ENCODE results near the gene MXD3. TPM values are rescaled to one million over a fixed set of nuclear protein-coding genes. Genes with fewer than 3 reads are reported as not detected.

Gene MXD3
- total RNA-seq, 1 donor from 2014 or later = 5.7 TPM

- Histone ChIP-seq H3K27me3 (ENCODE audit: control insufficient read depth in 3 of 3, insufficient read depth in 3 of 3, low read length in 3 of 3) (no peaks in the 10 kb centered on the region), H3K4me3 (ENCODE audit: low read length in 3 of 3) (peak overlapping the region; percentile 23 to 43 (median 29)), H3K9me3 (ENCODE audit: control insufficient read depth in 3 of 3, low read length in 3 of 3) (no peaks in the 10 kb centered on the region), H3K9ac (ENCODE audit: low read depth in 1 of 3, low read length in 3 of 3) (no peak overlapping the region), H3K27ac (ENCODE audit: low read depth, low read length) (no peak overlapping the region), H3K36me3 (ENCODE audit: control insufficient read depth in 3 of 3, insufficient read depth in 3 of 3, low read length in 3 of 3) (no peaks in the 10 kb centered on the region), H3K4me1 (ENCODE audit: control insufficient read depth in 3 of 3, insufficient read depth in 3 of 3, low read length in 3 of 3) (peaks cover 20 to 41% (median 27%) of the 10 kb centered on the region in 3 donors)
Measured at GRCh38 chr5:177312649-177313181, 1.0 kb upstream of the MXD3 start.

GRCh38 chr5:177311392-177311722, 341 bp downstream of the MXD3 start:
- Histone ChIP-seq H3K4me1 (ENCODE audit: control insufficient read depth in 3 of 3, insufficient read depth in 3 of 3, low read length in 3 of 3) (peaks cover 20 to 48% (median 27%) of the 10 kb centered on the region in 3 donors), H3K27me3 (ENCODE audit: control insufficient read depth in 3 of 3, insufficient read depth in 3 of 3, low read length in 3 of 3) (no peaks in the 10 kb centered on the region), H3K27ac (ENCODE audit: low read depth, low read length) (no peak overlapping the region), H3K9ac (ENCODE audit: low read depth in 1 of 3, low read length in 3 of 3) (peak overlapping the region in 2 of 3 donors; percentile 25 to 53), H3K9me3 (ENCODE audit: control insufficient read depth in 3 of 3, low read length in 3 of 3) (no peaks in the 10 kb centered on the region), H3K36me3 (ENCODE audit: control insufficient read depth in 3 of 3, insufficient read depth in 3 of 3, low read length in 3 of 3) (peaks cover 7 to 11% (median 9%) of the 10 kb centered on the region in 3 donors), H3K4me3 (ENCODE audit: low read length in 3 of 3) (peak overlapping the region in 2 of 3 donors; percentile 76 to 82)

- H3K4me1 ChIP-seq (ENCODE audit: control insufficient read depth in 3 of 3, insufficient read depth in 3 of 3, low read length in 3 of 3) = peaks cover 23 to 52% (median 27%) of the 10 kb centered on the region in 3 donors
- H3K36me3 ChIP-seq (ENCODE audit: control insufficient read depth in 3 of 3, insufficient read depth in 3 of 3, low read length in 3 of 3) = peaks cover 12 to 16% (median 14%) of the 10 kb centered on the region in 3 donors
- no peak overlapping the region for H3K4me3 ChIP-seq (ENCODE audit: low read length in 3 of 3)
- no peaks in the 10 kb centered on the region for H3K9me3 ChIP-seq (ENCODE audit: control insufficient read depth in 3 of 3, low read length in 3 of 3)
- no peak overlapping the region for H3K27ac ChIP-seq (ENCODE audit: low read depth, low read length)
- H3K9ac ChIP-seq (ENCODE audit: low read depth in 1 of 3, low read length in 3 of 3) = peak overlapping the region in 1 of 3 donors; percentile 8
- H3K27me3 ChIP-seq (ENCODE audit: control insufficient read depth in 3 of 3, insufficient read depth in 3 of 3, low read length in 3 of 3) = no peaks in the 10 kb centered on the region
Measured at GRCh38 chr5:177310757-177311391, 824 bp downstream of the MXD3 start.

- peaks cover 17 to 21% (median 19%) of the 10 kb centered on the region in 3 donors for H3K36me3 ChIP-seq (ENCODE audit: control insufficient read depth in 3 of 3, insufficient read depth in 3 of 3, low read length in 3 of 3)
- H3K27ac ChIP-seq (ENCODE audit: low read depth, low read length) = no peak overlapping the region
- no peaks in the 10 kb centered on the region for H3K9me3 ChIP-seq (ENCODE audit: control insufficient read depth in 3 of 3, low read length in 3 of 3)
- H3K9ac ChIP-seq (ENCODE audit: low read depth in 1 of 3, low read length in 3 of 3) = peak overlapping the region in 1 of 3 donors; percentile 8
- peaks cover 23 to 52% (median 27%) of the 10 kb centered on the region in 3 donors for H3K4me1 ChIP-seq (ENCODE audit: control insufficient read depth in 3 of 3, insufficient read depth in 3 of 3, low read length in 3 of 3)
- H3K4me3 ChIP-seq (ENCODE audit: low read length in 3 of 3) = no peak overlapping the region
- H3K27me3 ChIP-seq (ENCODE audit: control insufficient read depth in 3 of 3, insufficient read depth in 3 of 3, low read length in 3 of 3) = no peaks in the 10 kb centered on the region
Measured at GRCh38 chr5:177310332-177310731, 1.4 kb downstream of the MXD3 start.

- Histone ChIP-seq H3K9me3 (ENCODE audit: control insufficient read depth in 3 of 3, low read length in 3 of 3) (no peaks in the 10 kb centered on the region), H3K9ac (ENCODE audit: low read depth in 1 of 3, low read length in 3 of 3) (peak overlapping the region in 2 of 3 donors; percentile 52 to 63), H3K27ac (ENCODE audit: low read depth, low read length) (peak overlapping the region; percentile 69), H3K4me1 (ENCODE audit: control insufficient read depth in 3 of 3, insufficient read depth in 3 of 3, low read length in 3 of 3) (peaks cover 28 to 58% (median 32%) of the 10 kb centered on the region in 3 donors), H3K36me3 (ENCODE audit: control insufficient read depth in 3 of 3, insufficient read depth in 3 of 3, low read length in 3 of 3) (peaks cover 21 to 23% (median 21%) of the 10 kb centered on the region in 3 donors), H3K4me3 (ENCODE audit: low read length in 3 of 3) (no peak overlapping the region), H3K27me3 (ENCODE audit: control insufficient read depth in 3 of 3, insufficient read depth in 3 of 3, low read length in 3 of 3) (no peaks in the 10 kb centered on the region)
Measured at GRCh38 chr5:177309351-177310191, 2.1 kb downstream of the MXD3 start.

- H3K27me3 ChIP-seq (ENCODE audit: control insufficient read depth in 3 of 3, insufficient read depth in 3 of 3, low read length in 3 of 3) = no peaks in the 10 kb centered on the region
- no peak overlapping the region for H3K4me3 ChIP-seq (ENCODE audit: low read length in 3 of 3)
- H3K9ac ChIP-seq (ENCODE audit: low read depth in 1 of 3, low read length in 3 of 3) = peak overlapping the region in 1 of 3 donors; percentile 63
- peaks cover 21 to 23% (median 21%) of the 10 kb centered on the region in 3 donors for H3K36me3 ChIP-seq (ENCODE audit: control insufficient read depth in 3 of 3, insufficient read depth in 3 of 3, low read length in 3 of 3)
- H3K9me3 ChIP-seq (ENCODE audit: control insufficient read depth in 3 of 3, low read length in 3 of 3) = no peaks in the 10 kb centered on the region
- peak overlapping the region; percentile 69 for H3K27ac ChIP-seq (ENCODE audit: low read depth, low read length)
- peaks cover 35 to 64% (median 37%) of the 10 kb centered on the region in 3 donors for H3K4me1 ChIP-seq (ENCODE audit: control insufficient read depth in 3 of 3, insufficient read depth in 3 of 3, low read length in 3 of 3)
Measured at GRCh38 chr5:177308740-177309139, 3.0 kb downstream of the MXD3 start.

GRCh38 chr5:177307544-177308363, 3.9 kb downstream of the MXD3 start:
- H3K27ac ChIP-seq (ENCODE audit: low read depth, low read length) = no peak overlapping the region
- peaks cover 34 to 67% (median 36%) of the 10 kb centered on the region in 3 donors for H3K4me1 ChIP-seq (ENCODE audit: control insufficient read depth in 3 of 3, insufficient read depth in 3 of 3, low read length in 3 of 3)
- H3K27me3 ChIP-seq (ENCODE audit: control insufficient read depth in 3 of 3, insufficient read depth in 3 of 3, low read length in 3 of 3) = no peaks in the 10 kb centered on the region
- peaks cover 21 to 23% (median 21%) of the 10 kb centered on the region in 3 donors for H3K36me3 ChIP-seq (ENCODE audit: control insufficient read depth in 3 of 3, insufficient read depth in 3 of 3, low read length in 3 of 3)
- H3K4me3 ChIP-seq (ENCODE audit: low read length in 3 of 3) = no peak overlapping the region
- no peak overlapping the region for H3K9ac ChIP-seq (ENCODE audit: low read depth in 1 of 3, low read length in 3 of 3)
- H3K9me3 ChIP-seq (ENCODE audit: control insufficient read depth in 3 of 3, low read length in 3 of 3) = no peaks in the 10 kb centered on the region

GRCh38 chr5:177306674-177307543, 4.8 kb downstream of the MXD3 start:
- Histone ChIP-seq H3K4me1 (ENCODE audit: control insufficient read depth in 3 of 3, insufficient read depth in 3 of 3, low read length in 3 of 3) (peaks cover 36 to 68% (median 37%) of the 10 kb centered on the region in 3 donors), H3K27me3 (ENCODE audit: control insufficient read depth in 3 of 3, insufficient read depth in 3 of 3, low read length in 3 of 3) (no peaks in the 10 kb centered on the region), H3K27ac (ENCODE audit: low read depth, low read length) (no peak overlapping the region), H3K9me3 (ENCODE audit: control insufficient read depth in 3 of 3, low read length in 3 of 3) (no peaks in the 10 kb centered on the region), H3K9ac (ENCODE audit: low read depth in 1 of 3, low read length in 3 of 3) (no peak overlapping the region), H3K4me3 (ENCODE audit: low read length in 3 of 3) (no peak overlapping the region), H3K36me3 (ENCODE audit: control insufficient read depth in 3 of 3, insufficient read depth in 3 of 3, low read length in 3 of 3) (peaks cover 21 to 26% (median 22%) of the 10 kb centered on the region in 3 donors)

Data from skeletal muscle tissue (tissue), 4 donors.